DMS53 (cell line): Measurements from ENCODE around the gene ANKRD11.
A peak's percentile ranks its signal among the peaks of the same experiment; 100 is the strongest.
"Not testable (repeated sequence)": the region's sequence is repeated elsewhere in the genome, so short reads cannot be mapped to it uniquely, and the experiment has no call there.

Experiments used
- DNase-seq: peaks from one replicate; lab custom pipeline; 2025; lab: John Stamatoyannopoulos, UW

The ANKRD11 gene

GRCh38 chr16:89328412-89329400, 161.7 kb downstream of the ANKRD11 start:
- DNase-seq: not testable (repeated sequence)

- no peak for DNase-seq
Observed at GRCh38 chr16:89326721-89327120, 163.6 kb downstream of the ANKRD11 start.

- DNase-seq: peak; percentile 83
Observed at GRCh38 chr16:89325861-89326471, 164.4 kb downstream of the ANKRD11 start.

- DNase-seq: no peak
Observed at GRCh38 chr16:89324056-89325010, 166.0 kb downstream of the ANKRD11 start.

GRCh38 chr16:89323120-89323960, 167.0 kb downstream of the ANKRD11 start:
- no peak for DNase-seq

- DNase-seq: peak; percentile 90
Observed at GRCh38 chr16:89322321-89323119, 167.8 kb downstream of the ANKRD11 start.

GRCh38 chr16:89320782-89321501, 169.4 kb downstream of the ANKRD11 start:
- DNase-seq: peak; percentile 88

GRCh38 chr16:89319886-89320781, 170.2 kb downstream of the ANKRD11 start:
- DNase-seq: peak; percentile 26

- DNase-seq: no peak
Observed at GRCh38 chr16:89319631-89319885, 170.8 kb downstream of the ANKRD11 start.

GRCh38 chr16:89318871-89319630, 171.3 kb downstream of the ANKRD11 start:
- DNase-seq: no peak

GRCh38 chr16:89318430-89318758, 172.0 kb downstream of the ANKRD11 start:
- no peak for DNase-seq

- no peak for DNase-seq
Observed at GRCh38 chr16:89317729-89318429, 172.5 kb downstream of the ANKRD11 start.

GRCh38 chr16:89317101-89317671, 173.2 kb downstream of the ANKRD11 start:
- DNase-seq: no peak

GRCh38 chr16:89316701-89317100, 173.7 kb downstream of the ANKRD11 start:
- DNase-seq: no peak

GRCh38 chr16:89315791-89316581, 174.4 kb downstream of the ANKRD11 start:
- peak; percentile 44 for DNase-seq

GRCh38 chr16:89315271-89315670, 175.1 kb downstream of the ANKRD11 start:
- no peak for DNase-seq
